Psoas muscle (tissue), 8 donors: ENCODE data around the gene CHD9. TPM values are rescaled to one million over a fixed set of nuclear protein-coding genes. Genes with fewer than 3 reads are reported as not detected.
A peak's percentile ranks its signal among the peaks of the same experiment; 100 is the strongest.

Experiments used
- ATAC-seq, 4 donors: fragments of 200-7000 bp; cut with Tn5 transposase; one replicate each; pipeline ENCODE4 v1.9.1; 2020; ENCODE audit warnings: moderate library complexity in 3 of 4, mild to moderate bottlenecking in 2 of 4
- DNase-seq, 2 donors: peaks; one replicate each; pipeline ENCODE4 v3.0.0-alpha.2; 2020
- H3K27ac ChIP-seq: fragments of 200-600 bp; one replicate; pipeline ENCODE4 v1.8.0; 2022
- H3K27me3 ChIP-seq, 3 donors: fragments of 200-600 bp in 1 of 3; one replicate each; pipeline versions ENCODE4 v1.6.1 to v1.8.0; 2013 to 2022; ENCODE audit warnings: low read length in 2 of 3, mild to moderate bottlenecking in 2 of 3, moderate library complexity in 1 of 3; ENCODE audit not compliant: insufficient read depth in 3 of 3
- H3K36me3 ChIP-seq, 2 donors: fragments of 200-600 bp in 1 of 2; one replicate each; pipeline versions ENCODE4 v1.6.1 to v1.8.0; 2013 to 2022; ENCODE audit warnings: low read depth in 1 of 2, mild to moderate bottlenecking in 1 of 2, moderate library complexity in 1 of 2; ENCODE audit not compliant: insufficient read depth in 1 of 2
- H3K4me1 ChIP-seq: fragments of 200-600 bp; one replicate; pipeline ENCODE4 v1.8.0; 2022
- H3K4me3 ChIP-seq: fragments of 200-600 bp; one replicate; pipeline ENCODE4 v1.8.0; 2022; ENCODE audit warnings: mild to moderate bottlenecking
- H3K9me3 ChIP-seq: fragments of 200-600 bp; one replicate; pipeline ENCODE4 v1.8.0; 2022
- CTCF ChIP-seq: fragments of 200-600 bp; IDR thresholded peaks from one replicate; pipeline ENCODE4 v1.8.0; 2022; ENCODE audit warnings: antibody characterized with exemption
- WGBS, 3 donors: extraction: QIAGEN DNeasy Blood & Tissue Kit; methylation state at CpG; one replicate each; pipeline versions ENCODE4 v1.1.6 to v1.1.7; 2013; 5-methylcytosine and 5-hydroxymethylcytosine counted together
- intact Hi-C, 2 donors: fragments of 100-400 bp; cut with DNase I; formaldehyde crosslinking; loops; one replicate each; pipeline versions ENCODE4 v1.11.0 to v1.14.2; 2022
- polyA plus RNA-seq, 3 donors: library from polyadenylated mRNA; stranded (reverse); fragments of 200-250 nt; gene quantifications; one replicate each; pipeline ENCODE4 v1.2.3, GENCODE V29; 2013
- total RNA-seq, 4 donors: library from RNA; stranded (reverse); fragmentation: NEBNext Ultra II Directional in 2 of 4; extraction: Animal tissue kit (Norgen Biotek cat#: 25700) in 2 of 4; gene quantifications; one replicate each; pipeline versions ENCODE4 v1.2.1 to v1.2.4, GENCODE V29; 2021 to 2023
- donor health status: healthy with polysubstance abuse.
- donor health status: DM: no; HTN: no; CAD: no; lungs with moderate emphysema.
- donor health status: Bipolar disorder and iron deficiency.
- donor health status: healthy.
- donor health status: DM: yes; HTN: yes; CAD: no.
- donor health status: DM: no; HTN: no; CAD: no.
- donor health status: DM: no; HTN: no; CAD: no.
- donor health status: DM: yes; HTN: yes; CAD: no.

Gene CHD9
- total and polyA plus RNA-seq, 7 donors, result 5.8 to 47.9 (median 36.4) TPM

- Histone ChIP-seq H3K36me3 (peaks cover 3 to 82% of the 10 kb centered on the region in 2 donors), H3K9me3 (no peaks in the 10 kb centered on the region), H3K4me3 (no peak overlapping the region), H3K4me1 (no peaks in the 10 kb centered on the region), H3K27ac (no peak overlapping the region), H3K27me3 (no peaks in the 10 kb centered on the region)
- no peak for TF ChIP-seq CTCF
- WGBS, 3 donors, result 73 to 82% (median 75%) methylated on average over 5 of the region's 5 CpGs
- intact Hi-C loops, result loop anchor here in 1 of 2 donors (10.0 kb wide), 1 partner anchor 48 kb away; no protein-coding TSS in a partner anchor
- peak in 1 of 4 donors; percentile 33 for ATAC-seq
- no peak for DNase-seq
Observed at GRCh38 chr16:53282328-53282727, 227.5 kb downstream of the CHD9 start.

- 55 to 70% (median 70%) methylated on average over 3 of the region's 3 CpGs for WGBS, 3 donors
- Histone ChIP-seq H3K4me1 (no peaks in the 10 kb centered on the region), H3K36me3 (peaks cover 6 to 82% of the 10 kb centered on the region in 2 donors), H3K27ac (no peak overlapping the region), H3K4me3 (no peak overlapping the region), H3K27me3 (no peaks in the 10 kb centered on the region), H3K9me3 (no peaks in the 10 kb centered on the region)
- ATAC-seq (peak in 2 of 4 donors; percentile 37 to 68), DNase-seq (no peak)
- peak; percentile 48 for TF ChIP-seq CTCF
- intact Hi-C loops, result loop anchor here in 1 of 2 donors (10.0 kb wide), 1 partner anchor 48 kb away; no protein-coding TSS in a partner anchor
Observed at GRCh38 chr16:53282975-53283946, 228.5 kb downstream of the CHD9 start.

DNA sequence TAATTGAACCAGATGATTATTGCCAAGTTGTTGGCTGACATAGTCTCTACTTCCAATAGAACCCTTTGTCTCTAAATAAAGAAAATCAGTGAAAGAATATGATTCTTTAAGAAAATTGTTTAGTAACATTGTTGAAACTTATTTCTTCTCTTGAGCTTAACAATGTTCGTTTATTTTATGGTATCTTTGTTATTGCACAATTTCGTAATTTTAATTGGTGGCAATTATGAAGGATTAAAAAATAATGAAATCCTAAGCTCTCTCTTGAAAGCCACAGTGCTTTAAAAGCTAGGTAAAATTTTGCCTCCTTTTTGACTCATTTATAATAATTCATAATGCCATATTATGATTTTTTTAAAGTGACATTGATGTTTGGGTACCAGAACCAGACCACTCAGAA lies 230.4 kb downstream of the CHD9 start:
- peaks cover 10 to 93% of the 10 kb centered on the region in 2 donors for H3K36me3 ChIP-seq
- no peaks in the 10 kb centered on the region for H3K4me1 ChIP-seq
- H3K27ac ChIP-seq, result no peak overlapping the region
- no peak overlapping the region for H3K4me3 ChIP-seq
- WGBS, 3 donors, result 92 to 94% (median 93%) methylated on average over 2 of the region's 2 CpGs
- H3K9me3 ChIP-seq, result no peaks in the 10 kb centered on the region
- H3K27me3 ChIP-seq, result no peaks in the 10 kb centered on the region
- ATAC-seq (no peak), DNase-seq (no peak)
- intact Hi-C loops, result loop anchor here in 1 of 2 donors (5.0 to 10.0 kb wide), 2 partner anchors 50 to 233 kb away; partner anchors contain the start of genes CHD9 and CHD9NB
- no peak for TF ChIP-seq CTCF

- WGBS, 3 donors, result 95 to 100% (median 96%) methylated on average over 5 of the region's 5 CpGs
- TF ChIP-seq CTCF, result no peak
- no peaks in the 10 kb centered on the region for H3K27me3 ChIP-seq
- peaks cover 14 to 100% of the 10 kb centered on the region in 2 donors for H3K36me3 ChIP-seq
- no peaks in the 10 kb centered on the region for H3K9me3 ChIP-seq
- H3K4me3 ChIP-seq, result no peak overlapping the region
- DNase-seq, result no peak
- H3K27ac ChIP-seq, result no peak overlapping the region
- intact Hi-C loops, result loop anchor here in 1 of 2 donors (10.0 kb wide), 1 partner anchor 46 kb away; no protein-coding TSS in a partner anchor
- H3K4me1 ChIP-seq, result no peaks in the 10 kb centered on the region
- ATAC-seq, result no peak
Observed at GRCh38 chr16:53290520-53290919, 235.7 kb downstream of the CHD9 start.
